Adrenal gland (tissue), 12 donors: ENCODE results near the gene KIF1A. TPM values are rescaled to one million over a fixed set of nuclear protein-coding genes. Genes with fewer than 3 reads are reported as not detected.

Experiments
- DNase-seq, 7 donors: peaks; one replicate each; pipeline ENCODE4 v3.0.0-alpha.2; 2019 to 2020
- H3K27ac ChIP-seq, 5 donors: fragments of 200-600 bp; sonication (generic) in 4 of 5; 1 replicate in 3 of 5; 2 replicates in 2 of 5; pipeline versions ENCODE4 v1.5.1 to v1.8.0; 2016 to 2020; ENCODE audit warnings: mild to moderate bottlenecking in 1 of 5
- H3K27me3 ChIP-seq: fragments of 200-600 bp; 2 replicates; pipeline ENCODE4 v1.8.0; 2021
- H3K36me3 ChIP-seq, 2 donors: fragments of 200-600 bp; replicated peaks in 1 of 2; 1 replicate in 1 of 2; 2 replicates in 1 of 2; pipeline versions ENCODE4 v1.5.1 to v1.8.0; 2018 to 2022
- H3K4me1 ChIP-seq, 2 donors: fragments of 200-600 bp; replicated peaks in 1 of 2; 1 replicate in 1 of 2; 2 replicates in 1 of 2; pipeline versions ENCODE4 v1.5.1 to v1.8.0; 2018 to 2021
- H3K4me3 ChIP-seq, 4 donors: fragments of 200-600 bp; sonication (generic) in 3 of 4; one replicate each; pipeline ENCODE4 v1.5.1; 2016 to 2018
- H3K9me3 ChIP-seq, 3 donors: fragments of 200-600 bp; sonication (generic) in 1 of 3; replicated peaks in 1 of 3; 1 replicate in 2 of 3; 2 replicates in 1 of 3; pipeline versions ENCODE4 v1.5.1 to v1.8.0; 2016 to 2021
- POLR2A ChIP-seq, 2 donors: fragments of 450-650 bp; IDR thresholded peaks; one replicate each; pipeline ENCODE4 v1.6.1; 2017; ENCODE audit warnings: antibody characterized with exemption in 2 of 2, mild to moderate bottlenecking in 2 of 2, moderate library complexity in 1 of 2
- WGBS, 4 donors: extraction: QIAGEN DNeasy Blood & Tissue Kit in 2 of 4; methylation state at CpG; one replicate each; pipeline versions ENCODE4 v1.1.5 to v1.1.7; 2013 to 2017; 5-methylcytosine and 5-hydroxymethylcytosine counted together
- intact Hi-C, 2 donors: fragments of 100-400 bp; cut with DNase I; formaldehyde crosslinking; loops; one replicate each; pipeline versions ENCODE4 v1.14.1 to v1.15.0; 2022 to 2023
- polyA plus RNA-seq, 3 donors: library from polyadenylated mRNA; stranded (reverse); fragments of 200-250 nt in 2 of 3; fragments of 350-450 nt in 1 of 3; fragmentation: Illumina TruSeq in 1 of 3; extraction: RNeasy Lipid Tissue Mini Kit (QIAGEN cat#74804) in 1 of 3; gene quantifications; one replicate each; pipeline ENCODE4 v1.2.3, GENCODE V29; 2013 to 2014
- total RNA-seq, 9 donors: library from RNA; depleted of rRNA in 4 of 9; stranded (reverse); fragments of >200 nt in 4 of 9; fragments of 120-200 nt in 1 of 9; fragmentation: NEBNext Ultra II Directional in 1 of 9; extraction: Animal tissue kit (Norgen Biotek cat#: 25700) in 1 of 9; gene quantifications; one replicate each; pipeline versions ENCODE4 v1.1.0 to v1.2.4, GENCODE V29; 2013 to 2023
- TF ChIP-seq, protein P1 (sequence below), 6 experiments: fragments of 450-650 bp in 4 of 6; fragments of 200-600 bp in 2 of 6; sonication (generic) in 1 of 6; IDR thresholded peaks; 1 replicate in 5 of 6; 2 replicates in 1 of 6; pipeline versions ENCODE4 v1.5.1 to v1.8.0; 2016 to 2021; ENCODE audit warnings: antibody characterized with exemption in 6 of 6, mild to moderate bottlenecking in 2 of 6, moderate library complexity in 1 of 6
- donor health status: healthy with polysubstance abuse.
- donor health status: Bipolar disorder and iron deficiency.
- donor health status: DM: yes; HTN: yes; CAD: no.
- donor health status: DM: no; HTN: no; CAD: no.
- donor health status: DM: no; HTN: no; CAD: no.
- donor health status: DM: yes; HTN: yes; CAD: no.

The KIF1A gene
- total and polyA plus RNA-seq, 12 donors = 0.35 to 106 (median 11.5) TPM

GRCh38 chr2:240840435-240841060, 20.5 kb upstream of the KIF1A start:
- Histone ChIP-seq H3K27me3 (peaks cover 4% of the 10 kb centered on the region), H3K4me1 (no peaks in the 10 kb centered on the region), H3K4me3 (no peak overlapping the region), H3K36me3 (no peaks in the 10 kb centered on the region), H3K9me3 (no peaks in the 10 kb centered on the region), H3K27ac (no peak overlapping the region)
- DNase-seq = peak; percentile 67 to 90 (median 75)
- WGBS, 4 donors = 22 to 34% (median 25%) methylated on average over 7 to 9 of the region's 9 CpGs
- TF ChIP-seq, protein P1, sequence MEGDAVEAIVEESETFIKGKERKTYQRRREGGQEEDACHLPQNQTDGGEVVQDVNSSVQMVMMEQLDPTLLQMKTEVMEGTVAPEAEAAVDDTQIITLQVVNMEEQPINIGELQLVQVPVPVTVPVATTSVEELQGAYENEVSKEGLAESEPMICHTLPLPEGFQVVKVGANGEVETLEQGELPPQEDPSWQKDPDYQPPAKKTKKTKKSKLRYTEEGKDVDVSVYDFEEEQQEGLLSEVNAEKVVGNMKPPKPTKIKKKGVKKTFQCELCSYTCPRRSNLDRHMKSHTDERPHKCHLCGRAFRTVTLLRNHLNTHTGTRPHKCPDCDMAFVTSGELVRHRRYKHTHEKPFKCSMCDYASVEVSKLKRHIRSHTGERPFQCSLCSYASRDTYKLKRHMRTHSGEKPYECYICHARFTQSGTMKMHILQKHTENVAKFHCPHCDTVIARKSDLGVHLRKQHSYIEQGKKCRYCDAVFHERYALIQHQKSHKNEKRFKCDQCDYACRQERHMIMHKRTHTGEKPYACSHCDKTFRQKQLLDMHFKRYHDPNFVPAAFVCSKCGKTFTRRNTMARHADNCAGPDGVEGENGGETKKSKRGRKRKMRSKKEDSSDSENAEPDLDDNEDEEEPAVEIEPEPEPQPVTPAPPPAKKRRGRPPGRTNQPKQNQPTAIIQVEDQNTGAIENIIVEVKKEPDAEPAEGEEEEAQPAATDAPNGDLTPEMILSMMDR (IDR thresholded peaks at IDR 0.05) = peak; percentile 36 to 72 (median 64)
- no peak for TF ChIP-seq POLR2A (IDR thresholded peaks at IDR 0.05)
- intact Hi-C loops = no loop called here

DNA sequence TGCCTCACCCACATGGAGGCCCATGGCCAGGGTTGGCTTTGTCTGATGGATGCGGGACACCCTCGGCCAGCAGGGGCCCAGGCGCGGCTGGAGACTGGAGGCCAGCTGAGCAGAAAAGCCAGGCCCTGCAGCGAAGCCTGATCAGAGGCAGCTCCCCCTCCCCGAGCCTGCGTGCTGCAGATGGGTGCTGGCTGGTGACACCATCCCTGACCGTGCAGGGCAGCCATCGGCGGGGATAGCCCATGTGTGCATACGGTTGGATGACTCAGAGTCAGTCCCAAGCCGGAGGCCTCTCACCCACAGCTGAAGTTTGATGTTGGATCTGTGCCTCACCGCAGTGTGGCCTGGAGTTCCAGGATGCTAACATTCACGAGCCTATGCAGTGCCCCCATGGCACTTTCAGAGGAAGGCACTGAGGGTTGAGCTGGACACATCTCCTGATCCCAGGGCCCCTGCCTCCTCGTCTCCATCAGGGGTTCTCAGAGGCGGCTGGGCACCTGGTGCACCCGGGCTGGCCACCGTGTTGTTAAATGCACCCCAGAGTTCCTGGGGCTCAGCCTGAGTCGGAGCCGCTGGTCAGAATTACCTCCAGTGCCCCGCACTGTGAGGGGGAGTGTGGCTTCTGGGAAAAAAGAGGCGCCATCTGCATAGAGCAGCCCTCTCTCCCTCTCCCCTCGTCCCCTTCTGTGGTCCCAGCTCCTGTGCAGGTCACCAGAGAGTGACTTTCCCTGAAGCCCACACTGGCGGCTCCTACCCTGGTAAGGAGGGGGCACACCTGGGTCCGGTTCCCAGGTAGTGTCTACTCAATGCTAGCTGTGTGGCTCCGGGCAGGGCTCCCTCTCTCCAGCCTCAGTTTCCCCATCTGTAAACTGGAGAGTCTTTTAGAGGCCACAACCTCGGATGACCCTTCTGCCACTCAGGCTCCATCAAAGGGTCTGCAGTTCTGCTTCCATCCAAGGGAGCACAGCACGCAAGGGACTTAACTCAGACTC, 19.4 kb upstream of the KIF1A start:
- no peaks in the 10 kb centered on the region for H3K9me3 ChIP-seq
- H3K4me3 ChIP-seq = no peak overlapping the region
- no peak overlapping the region for H3K27ac ChIP-seq
- H3K4me1 ChIP-seq = no peaks in the 10 kb centered on the region
- WGBS, 4 donors = 71 to 87% (median 84%) methylated on average over 16 to 28 of the region's 28 CpGs
- TF ChIP-seq POLR2A (IDR thresholded peaks at IDR 0.05) = no peak
- TF ChIP-seq, protein P1 (IDR thresholded peaks at IDR 0.05) = no peak
- no peaks in the 10 kb centered on the region for H3K36me3 ChIP-seq
- no peak for DNase-seq
- intact Hi-C loops = loop anchor here in 1 of 2 donors (10.0 kb wide), 1 partner anchor 325 kb away; no protein-coding TSS in a partner anchor
- peaks cover 4% of the 10 kb centered on the region for H3K27me3 ChIP-seq

- TF ChIP-seq, protein P1 (IDR thresholded peaks at IDR 0.05) = no peak
- no peak for TF ChIP-seq POLR2A (IDR thresholded peaks at IDR 0.05)
- intact Hi-C loops = loop anchor here in 1 of 2 donors (10.0 kb wide), 1 partner anchor 323 kb away; no protein-coding TSS in a partner anchor
- Histone ChIP-seq H3K4me3 (no peak overlapping the region), H3K27me3 (peaks cover 4% of the 10 kb centered on the region), H3K27ac (no peak overlapping the region), H3K4me1 (no peaks in the 10 kb centered on the region), H3K9me3 (no peaks in the 10 kb centered on the region), H3K36me3 (no peaks in the 10 kb centered on the region)
- WGBS, 4 donors = 54 to 86% (median 67%) methylated on average over 4 of the region's 4 CpGs
- no peak for DNase-seq
Observed at GRCh38 chr2:240837621-240838020, 17.6 kb upstream of the KIF1A start.
